Karpas-422 (cell line): ENCODE data around the gene SOBP. TPM values are rescaled to one million over a fixed set of nuclear protein-coding genes. Genes with fewer than 3 reads are reported as not detected.

Experiments
- DNase-seq: peaks from one replicate; pipeline ENCODE4 v3.0.0-alpha.2; 2015
- H2AFZ ChIP-seq: fragments of 200-600 bp; sonication (generic); 2 replicates; pipeline ENCODE4 v1.6.1; 2014; ENCODE audit warnings: antibody characterized with exemption, low read length, mixed read lengths
- H3K27ac ChIP-seq: fragments of 200-600 bp; sonication (generic); 2 replicates; pipeline ENCODE4 v1.5.1; 2014; ENCODE audit warnings: mild to moderate bottlenecking, low read length, moderate library complexity
- H3K27me3 ChIP-seq: fragments of 200-600 bp; sonication (generic); 2 replicates; pipeline ENCODE4 v1.6.1; 2014; ENCODE audit warnings: low read length, mixed read lengths
- H3K36me3 ChIP-seq: fragments of 200-600 bp; sonication (generic); 2 replicates; pipeline ENCODE4 v1.6.1; 2014; ENCODE audit warnings: low read length, mixed read lengths; ENCODE audit not compliant: insufficient read depth
- H3K4me1 ChIP-seq: fragments of 200-600 bp; sonication (generic); 2 replicates; pipeline ENCODE4 v1.6.1; 2014; ENCODE audit warnings: mild to moderate bottlenecking, low read length, mixed read lengths
- H3K4me2 ChIP-seq: fragments of 200-600 bp; sonication (generic); 2 replicates; pipeline ENCODE4 v1.6.1; 2014; ENCODE audit warnings: low read length, low read depth, mild to moderate bottlenecking; ENCODE audit not compliant: poor library complexity, severe bottlenecking
- H3K4me3 ChIP-seq: fragments of 200-600 bp; sonication (generic); 2 replicates; pipeline ENCODE4 v1.5.1; 2014; ENCODE audit warnings: mild to moderate bottlenecking, antibody characterized with exemption, low read length, mixed read lengths
- H3K79me2 ChIP-seq: fragments of 200-600 bp; sonication (generic); 2 replicates; pipeline ENCODE4 v1.6.1; 2014; ENCODE audit warnings: mild to moderate bottlenecking, low read length, mixed read lengths
- H3K9ac ChIP-seq: fragments of 200-600 bp; sonication (generic); 2 replicates; pipeline ENCODE4 v1.6.0; 2014; ENCODE audit warnings: low read length
- H3K9me2 ChIP-seq: fragments of 200-600 bp; sonication (generic), shearing (Covaris generic); replicated peaks from 2 replicates; pipeline ENCODE4 v1.6.0; 2014; ENCODE audit warnings: mild to moderate bottlenecking, low read length, moderate library complexity; ENCODE audit not compliant: insufficient read depth
- H3K9me3 ChIP-seq: fragments of 300-700, 200-600 bp; sonication (generic); 2 replicates; pipeline ENCODE4 v1.6.1; 2014; ENCODE audit warnings: low read length, mixed read lengths
- H4K20me1 ChIP-seq: fragments of 200-600 bp; sonication (generic); 2 replicates; pipeline ENCODE4 v1.6.1; 2014; ENCODE audit warnings: mild to moderate bottlenecking, antibody characterized with exemption, low read length, low read depth; ENCODE audit not compliant: insufficient read depth
- total RNA-seq: library from RNA; depleted of rRNA; stranded (reverse); fragments of >200 nt; shearing (Covaris generic); gene quantifications from 2 replicates; pipeline ENCODE4 v1.2.3, GENCODE V29; 2014; ENCODE audit warnings: low replicate concordance

The SOBP gene
- total RNA-seq, 1 experiment from 2014 or later, result 17.8 TPM

GRCh38 chr6:107632381-107633136 lies 142.6 kb downstream of the SOBP start:
- Histone ChIP-seq H3K9me2 (no peaks in the 10 kb centered on the region), H4K20me1 (no peaks in the 10 kb centered on the region), H3K4me1 (no peaks in the 10 kb centered on the region), H3K27ac (no peak overlapping the region), H3K4me2 (no peak overlapping the region), H2AFZ (no peak overlapping the region), H3K9ac (no peak overlapping the region), H3K36me3 (peaks cover 9% of the 10 kb centered on the region; the same call in 1 of the 2 replicates), H3K79me2 (peaks cover 51% of the 10 kb centered on the region), H3K27me3 (no peaks in the 10 kb centered on the region), H3K9me3 (no peaks in the 10 kb centered on the region), H3K4me3 (no peak overlapping the region)
- no peak for DNase-seq

GRCh38 chr6:107633680-107634323 lies 143.9 kb downstream of the SOBP start:
- Histone ChIP-seq H3K9ac (no peak overlapping the region), H4K20me1 (no peaks in the 10 kb centered on the region), H3K36me3 (peaks cover 9% of the 10 kb centered on the region; the same call in 1 of the 2 replicates), H3K9me2 (no peaks in the 10 kb centered on the region), H3K9me3 (no peaks in the 10 kb centered on the region), H3K27ac (no peak overlapping the region), H3K4me2 (no peak overlapping the region), H3K27me3 (no peaks in the 10 kb centered on the region), H3K4me1 (no peaks in the 10 kb centered on the region), H3K79me2 (peaks cover 41% of the 10 kb centered on the region), H2AFZ (no peak overlapping the region), H3K4me3 (no peak overlapping the region)
- no peak for DNase-seq

GRCh38 chr6:107634324-107635056 lies 144.6 kb downstream of the SOBP start:
- Histone ChIP-seq H3K27me3 (no peaks in the 10 kb centered on the region), H3K4me3 (no peak overlapping the region), H2AFZ (no peak overlapping the region)

GRCh38 chr6:107635057-107635515 lies 145.2 kb downstream of the SOBP start:
- Histone ChIP-seq H3K4me1 (peaks cover 3% of the 10 kb centered on the region), H2AFZ (no peak overlapping the region), H3K9ac (no peak overlapping the region), H3K9me2 (no peaks in the 10 kb centered on the region), H4K20me1 (no peaks in the 10 kb centered on the region), H3K9me3 (no peaks in the 10 kb centered on the region), H3K27me3 (no peaks in the 10 kb centered on the region), H3K27ac (no peak overlapping the region), H3K4me3 (no peak overlapping the region), H3K36me3 (peaks cover 9% of the 10 kb centered on the region; the same call in 1 of the 2 replicates), H3K79me2 (peaks cover 33% of the 10 kb centered on the region), H3K4me2 (no peak overlapping the region)
- no peak for DNase-seq

More at GRCh38 chr6:107634324-107635056, 144.6 kb downstream of the SOBP start:
- Histone ChIP-seq H3K36me3 (peaks cover 9% of the 10 kb centered on the region; the same call in 1 of the 2 replicates), H3K27ac (no peak overlapping the region), H3K4me1 (no peaks in the 10 kb centered on the region), H3K9me2 (no peaks in the 10 kb centered on the region), H4K20me1 (no peaks in the 10 kb centered on the region), H3K79me2 (peaks cover 36% of the 10 kb centered on the region), H3K9ac (no peak overlapping the region), H3K9me3 (no peaks in the 10 kb centered on the region), H3K4me2 (no peak overlapping the region)
- no peak for DNase-seq

- Histone ChIP-seq H3K9me3 (no peaks in the 10 kb centered on the region), H3K36me3 (peaks cover 9% of the 10 kb centered on the region; the same call in 1 of the 2 replicates), H3K9ac (no peak overlapping the region), H3K27me3 (no peaks in the 10 kb centered on the region), H3K4me1 (peaks cover 17% of the 10 kb centered on the region), H2AFZ (no peak overlapping the region), H3K79me2 (peaks cover 30% of the 10 kb centered on the region), H3K4me2 (no peak overlapping the region), H3K4me3 (no peak overlapping the region), H3K9me2 (no peaks in the 10 kb centered on the region), H3K27ac (no peak overlapping the region), H4K20me1 (no peaks in the 10 kb centered on the region)
- no peak for DNase-seq
Observed at GRCh38 chr6:107636486-107636885, 146.6 kb downstream of the SOBP start.

- Histone ChIP-seq H3K9ac (no peak overlapping the region), H4K20me1 (no peaks in the 10 kb centered on the region), H3K9me3 (no peaks in the 10 kb centered on the region), H3K4me2 (no peak overlapping the region), H3K4me3 (no peak overlapping the region), H3K4me1 (peaks cover 29% of the 10 kb centered on the region), H3K36me3 (peaks cover 9% of the 10 kb centered on the region; the same call in 1 of the 2 replicates), H2AFZ (no peak overlapping the region), H3K79me2 (peaks cover 23% of the 10 kb centered on the region), H3K9me2 (no peaks in the 10 kb centered on the region), H3K27ac (no peak overlapping the region), H3K27me3 (no peaks in the 10 kb centered on the region)
- DNase-seq, result no peak
Observed at GRCh38 chr6:107637316-107638315, 147.7 kb downstream of the SOBP start.

- Histone ChIP-seq H4K20me1 (no peaks in the 10 kb centered on the region), H3K27me3 (no peaks in the 10 kb centered on the region), H3K9me3 (no peaks in the 10 kb centered on the region), H3K27ac (no peak overlapping the region), H3K4me1 (peaks cover 34% of the 10 kb centered on the region), H3K9me2 (no peaks in the 10 kb centered on the region), H3K4me2 (no peak overlapping the region), H2AFZ (no peak overlapping the region), H3K79me2 (peaks cover 19% of the 10 kb centered on the region), H3K4me3 (no peak overlapping the region), H3K36me3 (peaks cover 3% of the 10 kb centered on the region; the same call in 1 of the 2 replicates), H3K9ac (no peak overlapping the region)
- no peak for DNase-seq
Observed at GRCh38 chr6:107638493-107638892, 148.6 kb downstream of the SOBP start.
